ENCODE results near the gene EVI2A. TPM values are rescaled to one million over a fixed set of nuclear protein-coding genes. Genes with fewer than 3 reads are reported as not detected.

The EVI2A gene, protein sequence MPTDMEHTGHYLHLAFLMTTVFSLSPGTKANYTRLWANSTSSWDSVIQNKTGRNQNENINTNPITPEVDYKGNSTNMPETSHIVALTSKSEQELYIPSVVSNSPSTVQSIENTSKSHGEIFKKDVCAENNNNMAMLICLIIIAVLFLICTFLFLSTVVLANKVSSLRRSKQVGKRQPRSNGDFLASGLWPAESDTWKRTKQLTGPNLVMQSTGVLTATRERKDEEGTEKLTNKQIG
- not detected in 5 replicates for total RNA-seq (2022; extraction: Qiagen RNA extraction; ENCODE audit: low read depth)

DNA sequence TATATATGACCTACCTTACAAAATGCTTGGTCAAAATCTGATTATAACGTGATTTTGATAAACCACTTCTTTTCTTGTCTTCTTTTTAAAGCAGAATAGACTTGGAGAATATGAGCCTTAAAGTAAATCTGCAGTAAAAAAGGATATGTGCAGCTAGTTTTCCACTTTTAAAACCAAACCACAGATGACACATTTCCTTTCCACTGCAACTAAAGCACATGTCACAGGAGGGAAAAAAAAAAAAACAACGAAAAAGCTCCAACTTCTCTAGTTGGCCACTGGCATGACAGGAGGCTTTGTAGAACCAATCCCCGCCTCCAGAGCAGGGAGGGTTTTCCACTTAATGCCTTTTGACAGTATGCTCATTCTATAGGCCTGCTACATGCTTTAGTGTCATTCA, at the start of gene EVI2A:
EVI2A (minus strand) TSS at position 142 of the 400 bp plus-strand sequence. CDS start 2,609 bp downstream, outside the sequence.

DNA sequence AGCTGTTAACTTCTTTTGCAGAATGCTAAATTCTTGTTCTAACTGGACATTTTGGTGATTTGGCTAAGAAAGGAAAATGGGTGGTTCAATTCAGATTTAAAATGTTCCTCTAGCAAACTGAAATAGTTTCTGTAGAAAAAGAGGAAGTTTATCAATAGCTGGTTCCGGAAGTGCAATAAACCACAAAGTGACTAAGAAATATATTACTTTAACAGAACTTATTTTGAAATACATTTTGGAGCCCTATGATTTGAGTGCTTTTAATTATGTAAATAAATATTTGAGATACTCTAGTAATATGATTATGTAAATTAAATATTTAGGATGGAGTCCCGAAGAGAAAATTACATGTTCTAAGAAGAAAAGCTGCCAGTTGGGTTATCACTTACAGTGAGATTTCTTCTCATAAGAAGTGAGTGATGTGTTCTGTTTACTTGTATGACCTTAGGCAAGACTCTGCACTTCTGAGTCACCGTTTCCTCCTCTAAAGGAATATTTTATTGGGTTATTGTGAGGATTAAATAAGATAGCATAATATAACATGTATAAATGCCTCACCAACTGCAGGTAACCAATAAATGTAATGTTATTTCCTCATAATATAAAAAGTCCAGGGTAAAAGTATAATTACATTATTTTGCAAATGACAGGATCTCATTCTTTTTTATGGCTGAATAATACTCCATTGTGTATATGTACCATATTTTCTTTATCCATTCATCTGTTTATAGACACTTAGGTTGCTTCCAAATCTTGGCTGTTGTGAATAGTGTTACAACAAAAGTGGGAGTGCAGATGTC, 7.2 kb downstream of the EVI2A start, which contains the start of gene EVI2B:
EVI2B (minus strand) TSS at position 73 of the 800 bp plus-strand sequence. CDS start 8,445 bp downstream, outside the sequence.

DNA sequence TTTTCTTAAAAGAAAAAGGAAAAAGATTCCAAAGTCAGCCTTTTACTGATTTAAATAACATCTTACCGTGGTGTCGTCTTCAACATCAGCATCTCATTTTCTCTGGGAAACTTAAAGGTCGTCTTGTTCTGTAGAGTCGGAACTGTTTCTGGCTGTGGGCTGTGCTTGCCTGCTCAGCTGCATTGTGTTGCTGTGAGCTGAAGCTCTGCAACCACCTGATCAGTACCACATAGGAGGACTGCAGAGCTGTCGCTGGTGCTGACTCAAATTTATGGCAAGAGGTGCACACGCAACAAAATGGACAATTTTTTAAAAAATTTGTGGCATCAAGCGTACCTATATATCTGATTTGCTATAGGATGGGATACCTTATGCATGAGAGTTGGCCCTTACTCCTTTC, 24.3 kb downstream of the EVI2A start, which contains the start of gene OMG:
OMG (minus strand) TSS at position 150 of the 400 bp plus-strand sequence. CDS start 908 bp downstream, outside the sequence.

Other genes starting within 250 kb of the EVI2A start
- gene NF1, start 226.6 kb downstream of the EVI2A start, total RNA-seq (2022; extraction: Qiagen RNA extraction; ENCODE audit: low read depth), result 13.7 to 20.8 TPM (median 18.7 TPM) in 5 replicates
- not detected in 5 replicates for gene OMG, start 24.4 kb downstream of the EVI2A start, total RNA-seq (2022; extraction: Qiagen RNA extraction; ENCODE audit: low read depth)
- gene EVI2B, start 7.6 kb downstream of the EVI2A start, total RNA-seq (2022; extraction: Qiagen RNA extraction; ENCODE audit: low read depth), result 0.10 TPM in 1 of 5 replicates, not detected in the others
- 0.91 to 2.1 TPM (median 1.4 TPM) in 5 replicates for gene RAB11FIP4, start 70.1 kb upstream of the EVI2A start, total RNA-seq (2022; extraction: Qiagen RNA extraction; ENCODE audit: low read depth)

All from A549 treated with GW870086 at 1 μM for 4 hours (cell line).